ENCODE results near the gene ZNF141. TPM values are rescaled to one million over a fixed set of nuclear protein-coding genes. Genes with fewer than 3 reads are reported as not detected.

The ZNF141 gene
- total RNA-seq, 4 donors from 2014 or later, result 12.6 to 30.4 (median 18.8) TPM

Small RNAs within 50 kb of the gene (small RNA-seq; reads per million reads assigned to genes)
- gene AC079140.2 (0 reads per million in 4 donors), gene MIR571 (0 reads per million in 4 donors), gene ZNF519P4 (0 reads per million in 4 donors)

Other genes with a start within 250 kb of the ZNF141 start
- gene ZNF718, start 213.3 kb upstream of the ZNF141 start, total RNA-seq, result 10 to 100 TPM in 2 of 4 donors, 1 to 10 TPM in 2; 5.1 to 17.3 (median 8.5) TPM
- under 1 TPM in 2 of 4 donors, not detected in 2; 0.31 to 0.54 TPM for gene ZNF732, start 32.3 kb upstream of the ZNF141 start, total RNA-seq
- gene ZNF721, start 161.3 kb downstream of the ZNF141 start, total RNA-seq, result 10 to 100 TPM; 10.2 to 25.2 (median 21.3) TPM
- gene PIGG, start 161.4 kb downstream of the ZNF141 start, total RNA-seq, result 10 to 100 TPM; 19.6 to 77.0 (median 42.9) TPM
- gene TMEM271, start 238.5 kb downstream of the ZNF141 start, total RNA-seq, result under 1 TPM in 1 of 4 donors, not detected in 3; 0.35 TPM